ENCODE measurements around the gene FGF18.

Gene FGF18

GRCh38 chr5:171462136-171462927, 42.9 kb downstream of the FGF18 start:
- Histone ChIP-seq H3K27me3 (ENCODE audit: insufficient read depth, low read length) (peaks cover 15% of the 10 kb centered on the region; the same call in 1 of the 2 replicates), H3K4me1 (ENCODE audit: insufficient read depth, low read length, severe bottlenecking) (no peaks in the 10 kb centered on the region), H4K20me1 (ENCODE audit: insufficient read depth, low read length) (no peaks in the 10 kb centered on the region), H3K79me2 (ENCODE audit: insufficient read depth, low read length) (no peaks in the 10 kb centered on the region), H3K36me3 (ENCODE audit: insufficient read depth, low read length) (no peaks in the 10 kb centered on the region), H3F3A (ENCODE audit: insufficient read depth, low read length) (no peaks in the 10 kb centered on the region), H3K9ac (ENCODE audit: low read length) (no peak overlapping the region), H2AFZ (ENCODE audit: low read length) (no peak overlapping the region), H3K9me2 (ENCODE audit: low read depth, low read length) (no peaks in the 10 kb centered on the region), H3K9me3 (ENCODE audit: low read length) (no peaks in the 10 kb centered on the region), H3K4me2 (ENCODE audit: low read length) (no peak overlapping the region), H3K4me3 (ENCODE audit: low read depth, low read length, poor library complexity, severe bottlenecking) (no peak overlapping the region), H3K27ac (ENCODE audit: low read depth, low read length, poor library complexity, severe bottlenecking) (no peak overlapping the region)
- TF ChIP-seq EZH2 (IDR thresholded peaks at IDR 0.05; ENCODE audit: borderline replicate concordance, low read length) (no peak), CTCF (IDR thresholded peaks at IDR 0.05; ENCODE audit: low read length) (no peak)

GRCh38 chr5:171462928-171463861, 43.7 kb downstream of the FGF18 start:
- Histone ChIP-seq H4K20me1 (ENCODE audit: insufficient read depth, low read length) (no peaks in the 10 kb centered on the region), H3K4me3 (ENCODE audit: low read depth, low read length, poor library complexity, severe bottlenecking) (no peak overlapping the region), H3K4me2 (ENCODE audit: low read length) (no peak overlapping the region), H2AFZ (ENCODE audit: low read length) (no peak overlapping the region), H3K27me3 (ENCODE audit: insufficient read depth, low read length) (peaks cover 15% of the 10 kb centered on the region; the same call in 1 of the 2 replicates), H3K36me3 (ENCODE audit: insufficient read depth, low read length) (no peaks in the 10 kb centered on the region), H3K27ac (ENCODE audit: low read depth, low read length, poor library complexity, severe bottlenecking) (no peak overlapping the region), H3K4me1 (ENCODE audit: insufficient read depth, low read length, severe bottlenecking) (no peaks in the 10 kb centered on the region), H3K9ac (ENCODE audit: low read length) (no peak overlapping the region), H3K9me3 (ENCODE audit: low read length) (no peaks in the 10 kb centered on the region), H3K79me2 (ENCODE audit: insufficient read depth, low read length) (no peaks in the 10 kb centered on the region), H3K9me2 (ENCODE audit: low read depth, low read length) (no peaks in the 10 kb centered on the region), H3F3A (ENCODE audit: insufficient read depth, low read length) (no peaks in the 10 kb centered on the region)
- no peak for TF ChIP-seq CTCF (IDR thresholded peaks at IDR 0.05; ENCODE audit: low read length)
- TF ChIP-seq EZH2 (IDR thresholded peaks at IDR 0.05; ENCODE audit: borderline replicate concordance, low read length) = no peak

- H3K27me3 ChIP-seq (ENCODE audit: insufficient read depth, low read length) = peaks cover 15% of the 10 kb centered on the region; the same call in 1 of the 2 replicates
- no peak overlapping the region for H3K4me2 ChIP-seq (ENCODE audit: low read length)
- no peaks in the 10 kb centered on the region for H3K36me3 ChIP-seq (ENCODE audit: insufficient read depth, low read length)
- H3K9me2 ChIP-seq (ENCODE audit: low read depth, low read length) = no peaks in the 10 kb centered on the region
- TF ChIP-seq CTCF (IDR thresholded peaks at IDR 0.05; ENCODE audit: low read length) (no peak), EZH2 (IDR thresholded peaks at IDR 0.05; ENCODE audit: borderline replicate concordance, low read length) (no peak)
- no peaks in the 10 kb centered on the region for H3F3A ChIP-seq (ENCODE audit: insufficient read depth, low read length)
- H3K79me2 ChIP-seq (ENCODE audit: insufficient read depth, low read length) = no peaks in the 10 kb centered on the region
- H2AFZ ChIP-seq (ENCODE audit: low read length) = no peak overlapping the region
- H4K20me1 ChIP-seq (ENCODE audit: insufficient read depth, low read length) = no peaks in the 10 kb centered on the region
- H3K4me3 ChIP-seq (ENCODE audit: low read depth, low read length, poor library complexity, severe bottlenecking) = no peak overlapping the region
- H3K9me3 ChIP-seq (ENCODE audit: low read length) = no peaks in the 10 kb centered on the region
- no peak overlapping the region for H3K27ac ChIP-seq (ENCODE audit: low read depth, low read length, poor library complexity, severe bottlenecking)
- H3K4me1 ChIP-seq (ENCODE audit: insufficient read depth, low read length, severe bottlenecking) = no peaks in the 10 kb centered on the region
- no peak overlapping the region for H3K9ac ChIP-seq (ENCODE audit: low read length)
Observed at GRCh38 chr5:171463862-171464229, 44.4 kb downstream of the FGF18 start.

All from OCI-LY1 (cell line).